ENCODE results near the gene MRAP2.

DNA sequence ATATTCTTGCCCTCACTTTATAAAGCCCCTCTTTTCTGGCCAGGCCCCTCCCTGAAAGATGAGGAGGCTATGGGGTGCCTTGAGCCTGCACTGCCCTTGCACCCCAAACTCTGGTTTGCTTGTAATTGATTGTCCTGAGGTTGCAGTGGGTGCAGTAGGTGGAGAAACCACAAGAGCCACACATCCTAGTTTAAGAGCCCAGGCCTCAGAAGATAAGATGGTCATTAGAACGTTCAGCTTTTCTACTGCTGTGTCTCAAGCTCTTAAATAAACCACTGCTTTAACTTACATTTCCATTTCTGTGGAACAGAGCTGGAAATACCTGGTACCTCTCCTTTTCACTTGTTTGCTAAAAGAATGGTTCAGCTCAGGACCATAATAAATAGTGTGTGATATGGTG is 9.0 kb downstream of the MRAP2 start:
- no peak for TF ChIP-seq NR3C1 (CRISPR knock-in tag; conservative IDR thresholded peaks at IDR 0.05; ENCODE audit: low read depth)
- TF ChIP-seq, protein P1, sequence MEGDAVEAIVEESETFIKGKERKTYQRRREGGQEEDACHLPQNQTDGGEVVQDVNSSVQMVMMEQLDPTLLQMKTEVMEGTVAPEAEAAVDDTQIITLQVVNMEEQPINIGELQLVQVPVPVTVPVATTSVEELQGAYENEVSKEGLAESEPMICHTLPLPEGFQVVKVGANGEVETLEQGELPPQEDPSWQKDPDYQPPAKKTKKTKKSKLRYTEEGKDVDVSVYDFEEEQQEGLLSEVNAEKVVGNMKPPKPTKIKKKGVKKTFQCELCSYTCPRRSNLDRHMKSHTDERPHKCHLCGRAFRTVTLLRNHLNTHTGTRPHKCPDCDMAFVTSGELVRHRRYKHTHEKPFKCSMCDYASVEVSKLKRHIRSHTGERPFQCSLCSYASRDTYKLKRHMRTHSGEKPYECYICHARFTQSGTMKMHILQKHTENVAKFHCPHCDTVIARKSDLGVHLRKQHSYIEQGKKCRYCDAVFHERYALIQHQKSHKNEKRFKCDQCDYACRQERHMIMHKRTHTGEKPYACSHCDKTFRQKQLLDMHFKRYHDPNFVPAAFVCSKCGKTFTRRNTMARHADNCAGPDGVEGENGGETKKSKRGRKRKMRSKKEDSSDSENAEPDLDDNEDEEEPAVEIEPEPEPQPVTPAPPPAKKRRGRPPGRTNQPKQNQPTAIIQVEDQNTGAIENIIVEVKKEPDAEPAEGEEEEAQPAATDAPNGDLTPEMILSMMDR (IDR thresholded peaks at IDR 0.05): no peak
- TF ChIP-seq ZNF138 (CRISPR knock-in tag; conservative IDR thresholded peaks at IDR 0.05): no peak

Data from WTC11 (cell line).